Measurements from ENCODE around the gene CCR9. TPM values are rescaled to one million over a fixed set of nuclear protein-coding genes. Genes with fewer than 3 reads are reported as not detected.

Gene CCR9
- total RNA-seq (1 to 10 TPM in 2 of 5 donors, not detected in 3; 1.1 to 1.2 TPM), polyA plus RNA-seq (under 1 TPM in 1 of 3 donors, not detected in 2; 0.08 TPM)
- long read RNA-seq, donor 1: 0 reads
- long read RNA-seq, donor 2: 0 reads
- long read RNA-seq, donor 3: 0 reads
- long read RNA-seq, donor 4: 0 reads
- long read RNA-seq, donor 5: 0 reads
- long read RNA-seq, donor 6: 0 reads
- long read RNA-seq, donor 7, partial matches to known transcripts: 0 of 1 reads
- long read RNA-seq, donor 7, other reads (novel, unspliced or antisense): 0 of 1 reads
- long read RNA-seq, donor 8: 0 reads
- long read RNA-seq, donor 9: 0 reads
- long read RNA-seq, donor 10: 0 reads

- Histone ChIP-seq H3K36me3 (no peaks in the 10 kb centered on the region), H3K9me3 (no peaks in the 10 kb centered on the region), H3K4me1 (no peaks in the 10 kb centered on the region), H3K27ac (no peak within 1 kb of the TSS), H3K27me3 (no peaks in the 10 kb centered on the region), H3K4me3 (no peak within 1 kb of the TSS)
- no peak for DNase-seq
- intact Hi-C loops (cut with DNase I; ENCODE audit: low total_unique reads): no loop called here
- 82 to 87% (median 84%) methylated on average over 9 of the region's 9 CpGs for WGBS, 5 donors
- TF ChIP-seq EP300 (IDR thresholded peaks at IDR 0.05) (no peak), POLR2A (IDR thresholded peaks at IDR 0.05) (no peak), CTCF (IDR thresholded peaks at IDR 0.05) (no peak), POLR2AphosphoS5 (IDR thresholded peaks at IDR 0.05) (no peak)
These were observed at the start of gene CCR9 for GRCh38 chr3:45885979-45886705. Gene CCR9 (plus strand): TSS chr3:45886543. CDS start chr3:45894934, 8,391 bp downstream.

GRCh38 chr3:45838466-45838865 lies 47.9 kb upstream of the CCR9 start:
- Histone ChIP-seq H3K36me3 (peaks cover 12 to 39% (median 33%) of the 10 kb centered on the region in 4 donors), H3K4me1 (peaks cover 8 to 25% (median 17%) of the 10 kb centered on the region in 4 donors), H3K4me3 (no peak overlapping the region), H3K9me3 (no peaks in the 10 kb centered on the region), H3K27me3 (no peaks in the 10 kb centered on the region), H3K27ac (no peak overlapping the region)
- TF ChIP-seq POLR2A (IDR thresholded peaks at IDR 0.05) (no peak), EP300 (IDR thresholded peaks at IDR 0.05) (no peak)
- 86 to 93% (median 92%) methylated on average over 1 of the region's 1 CpG for WGBS, 5 donors
- no peak for DNase-seq
- intact Hi-C loops (cut with DNase I; ENCODE audit: low total_unique reads): no loop called here

- H3K27me3 ChIP-seq: no peaks in the 10 kb centered on the region
- peak in 1 of 2 donors; percentile 53 for DNase-seq
- no peak for TF ChIP-seq POLR2AphosphoS5 (IDR thresholded peaks at IDR 0.05)
- no peak for TF ChIP-seq CTCF (IDR thresholded peaks at IDR 0.05)
- TF ChIP-seq POLR2A (IDR thresholded peaks at IDR 0.05): no peak
- no peak for TF ChIP-seq EP300 (IDR thresholded peaks at IDR 0.05)
- H3K27ac ChIP-seq: peak overlapping the region in 4 of 5 donors; percentile 35 to 76 (median 61)
- H3K9me3 ChIP-seq: no peaks in the 10 kb centered on the region
- WGBS, 5 donors: 0 to 2% (median 1%) methylated on average over 15 of the region's 15 CpGs
- peaks cover 0 to 15% (median 7%) of the 10 kb centered on the region in 4 donors for H3K36me3 ChIP-seq
- peak overlapping the region; percentile 87 to 98 (median 92) for H3K4me3 ChIP-seq
- H3K4me1 ChIP-seq: peaks cover 8 to 25% (median 17%) of the 10 kb centered on the region in 4 donors
- intact Hi-C loops (cut with DNase I; ENCODE audit: low total_unique reads): no loop called here
These were observed 45.0 kb upstream of the CCR9 start for GRCh38 chr3:45841420-45841756.

GRCh38 chr3:45841757-45842491 lies 44.4 kb upstream of the CCR9 start, which contains the start of gene LZTFL1:
Gene LZTFL1 (minus strand): TSS chr3:45842119. CDS start chr3:45841991, 128 bp downstream.
- H3K27ac ChIP-seq: peak within 1 kb of the TSS in 4 of 5 donors; percentile 35 to 76 (median 61)
- H3K4me3 ChIP-seq: peak within 1 kb of the TSS; percentile 87 to 98 (median 92)

More at GRCh38 chr3:45841757-45842491, 44.4 kb upstream of the CCR9 start, which contains the start of gene LZTFL1:
- DNase-seq: peak; percentile 93 to 99
- H3K36me3 ChIP-seq: peaks cover 0 to 10% (median 2%) of the 10 kb centered on the region in 4 donors
- no peaks in the 10 kb centered on the region for H3K27me3 ChIP-seq
- H3K9me3 ChIP-seq: no peaks in the 10 kb centered on the region
- 3 to 5% (median 3%) methylated on average over 29 to 49 of the region's 49 CpGs for WGBS, 5 donors
- intact Hi-C loops (cut with DNase I; ENCODE audit: low total_unique reads): no loop called here
- TF ChIP-seq POLR2AphosphoS5 (IDR thresholded peaks at IDR 0.05): peak; percentile 39 to 89 (median 48)
- TF ChIP-seq CTCF (IDR thresholded peaks at IDR 0.05): no peak
- TF ChIP-seq POLR2A (IDR thresholded peaks at IDR 0.05): no peak
- no peak for TF ChIP-seq EP300 (IDR thresholded peaks at IDR 0.05)
- H3K4me1 ChIP-seq: peaks cover 8 to 25% (median 17%) of the 10 kb centered on the region in 4 donors

All from stomach (tissue), 19 donors.